PC-3 (cell line): ENCODE data around the gene SENP1.

Experiments used
- EZH2 ChIP-seq: fragments of 300-600 bp; sonication (generic); IDR thresholded peaks from one replicate; pipeline ENCODE4 v1.6.1; 2017; ENCODE audit warnings: antibody characterized with exemption, mild to moderate bottlenecking, low read length; ENCODE audit not compliant: unreplicated experiment
- EZH2phosphoT487 ChIP-seq: fragments of 300-600 bp; sonication (generic); IDR thresholded peaks from 2 replicates; pipeline ENCODE4 v1.6.1; 2018; ENCODE audit warnings: mild to moderate bottlenecking, antibody characterized with exemption, low read length, borderline replicate concordance
- TF ChIP-seq, protein P1 (sequence below): fragments of 300-600 bp; sonication (generic); conservative IDR thresholded peaks from 2 replicates; pipeline ENCODE4 v1.5.1; 2017; ENCODE audit warnings: antibody characterized with exemption, low read depth, mild to moderate bottlenecking, low read length

DNA sequence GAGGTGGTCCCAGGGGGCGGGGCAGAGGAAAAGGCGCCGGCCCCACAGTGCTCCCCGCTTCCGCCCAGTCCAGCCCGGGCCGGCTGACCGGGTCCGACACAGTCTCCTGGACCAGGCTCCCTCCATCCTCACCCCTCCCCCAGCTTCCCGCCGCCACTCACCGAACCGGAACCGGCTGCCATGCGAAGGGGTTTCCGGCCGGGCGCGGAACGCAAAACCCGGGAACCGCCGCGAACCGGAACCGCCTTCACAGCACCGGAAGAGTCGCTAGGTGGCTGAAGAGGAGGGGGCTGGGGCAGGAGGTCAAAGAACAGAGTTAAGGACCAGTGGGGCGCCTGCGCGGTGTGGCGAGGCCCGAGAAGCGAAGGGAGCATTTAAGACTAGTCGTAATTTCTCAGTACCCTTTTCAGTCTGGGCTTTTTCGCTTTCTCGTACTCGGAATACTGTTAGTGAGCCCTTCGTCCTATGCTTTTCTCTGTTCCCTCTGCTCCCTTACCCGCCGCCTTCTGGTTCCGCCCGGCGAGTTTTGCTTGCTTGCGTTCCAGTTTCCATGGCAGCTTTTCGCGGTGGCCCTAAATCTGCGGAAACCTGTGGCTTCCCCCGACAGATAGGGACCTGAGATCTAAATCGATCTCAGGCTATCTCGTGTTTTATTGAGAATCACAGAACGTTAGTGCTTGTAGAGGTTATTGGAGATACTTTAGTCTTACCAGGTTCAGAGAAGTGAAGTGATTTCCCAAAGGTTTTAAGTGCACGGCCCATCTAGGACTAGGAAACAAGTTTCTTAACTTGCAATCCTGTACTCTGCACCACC is at the start of gene SENP1:
- TF ChIP-seq, protein P1, sequence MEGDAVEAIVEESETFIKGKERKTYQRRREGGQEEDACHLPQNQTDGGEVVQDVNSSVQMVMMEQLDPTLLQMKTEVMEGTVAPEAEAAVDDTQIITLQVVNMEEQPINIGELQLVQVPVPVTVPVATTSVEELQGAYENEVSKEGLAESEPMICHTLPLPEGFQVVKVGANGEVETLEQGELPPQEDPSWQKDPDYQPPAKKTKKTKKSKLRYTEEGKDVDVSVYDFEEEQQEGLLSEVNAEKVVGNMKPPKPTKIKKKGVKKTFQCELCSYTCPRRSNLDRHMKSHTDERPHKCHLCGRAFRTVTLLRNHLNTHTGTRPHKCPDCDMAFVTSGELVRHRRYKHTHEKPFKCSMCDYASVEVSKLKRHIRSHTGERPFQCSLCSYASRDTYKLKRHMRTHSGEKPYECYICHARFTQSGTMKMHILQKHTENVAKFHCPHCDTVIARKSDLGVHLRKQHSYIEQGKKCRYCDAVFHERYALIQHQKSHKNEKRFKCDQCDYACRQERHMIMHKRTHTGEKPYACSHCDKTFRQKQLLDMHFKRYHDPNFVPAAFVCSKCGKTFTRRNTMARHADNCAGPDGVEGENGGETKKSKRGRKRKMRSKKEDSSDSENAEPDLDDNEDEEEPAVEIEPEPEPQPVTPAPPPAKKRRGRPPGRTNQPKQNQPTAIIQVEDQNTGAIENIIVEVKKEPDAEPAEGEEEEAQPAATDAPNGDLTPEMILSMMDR = no peak
- TF ChIP-seq EZH2phosphoT487 (no peak), EZH2 (no peak)
